Measurements from ENCODE around the gene BMP10.

BMP10 gene

GRCh38 chr2:68917034-68917718 is 46.0 kb upstream of the BMP10 start:
- no peaks in the 10 kb centered on the region for H3F3A ChIP-seq (ENCODE audit: low read depth)
- no peaks in the 10 kb centered on the region for H3K9me3 ChIP-seq (ENCODE audit: insufficient read depth, low read depth, low read length)
- H3K4me1 ChIP-seq (ENCODE audit: insufficient read depth, low read length, poor library complexity, severe bottlenecking) = peaks cover 41% of the 10 kb centered on the region
- H4K20me1 ChIP-seq (ENCODE audit: insufficient read depth, low read length, poor library complexity, severe bottlenecking) = no peaks in the 10 kb centered on the region
- H2AFZ ChIP-seq (ENCODE audit: low read length) = no peak overlapping the region
- no peaks in the 10 kb centered on the region for H3K36me3 ChIP-seq (ENCODE audit: insufficient read depth, low read length)
- H3K4me3 ChIP-seq (ENCODE audit: low read length, poor library complexity, severe bottlenecking) = no peak overlapping the region
- TF ChIP-seq, protein P1, sequence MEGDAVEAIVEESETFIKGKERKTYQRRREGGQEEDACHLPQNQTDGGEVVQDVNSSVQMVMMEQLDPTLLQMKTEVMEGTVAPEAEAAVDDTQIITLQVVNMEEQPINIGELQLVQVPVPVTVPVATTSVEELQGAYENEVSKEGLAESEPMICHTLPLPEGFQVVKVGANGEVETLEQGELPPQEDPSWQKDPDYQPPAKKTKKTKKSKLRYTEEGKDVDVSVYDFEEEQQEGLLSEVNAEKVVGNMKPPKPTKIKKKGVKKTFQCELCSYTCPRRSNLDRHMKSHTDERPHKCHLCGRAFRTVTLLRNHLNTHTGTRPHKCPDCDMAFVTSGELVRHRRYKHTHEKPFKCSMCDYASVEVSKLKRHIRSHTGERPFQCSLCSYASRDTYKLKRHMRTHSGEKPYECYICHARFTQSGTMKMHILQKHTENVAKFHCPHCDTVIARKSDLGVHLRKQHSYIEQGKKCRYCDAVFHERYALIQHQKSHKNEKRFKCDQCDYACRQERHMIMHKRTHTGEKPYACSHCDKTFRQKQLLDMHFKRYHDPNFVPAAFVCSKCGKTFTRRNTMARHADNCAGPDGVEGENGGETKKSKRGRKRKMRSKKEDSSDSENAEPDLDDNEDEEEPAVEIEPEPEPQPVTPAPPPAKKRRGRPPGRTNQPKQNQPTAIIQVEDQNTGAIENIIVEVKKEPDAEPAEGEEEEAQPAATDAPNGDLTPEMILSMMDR (conservative IDR thresholded peaks at IDR 0.05; ENCODE audit: low read length) = no peak
- TF ChIP-seq EZH2phosphoT487 (IDR thresholded peaks at IDR 0.05; ENCODE audit: borderline replicate concordance) = no peak
- H3K79me2 ChIP-seq (ENCODE audit: insufficient read depth, low read length) = no peaks in the 10 kb centered on the region
- H3K27me3 ChIP-seq (ENCODE audit: insufficient read depth, low read length, poor library complexity, severe bottlenecking) = no peaks in the 10 kb centered on the region
- no peak overlapping the region for H3K4me2 ChIP-seq (ENCODE audit: low read depth, low read length, poor library complexity, severe bottlenecking)
- no peak overlapping the region for H3K9ac ChIP-seq (ENCODE audit: low read depth, low read length, poor library complexity, severe bottlenecking)
- no peaks in the 10 kb centered on the region for H3K9me2 ChIP-seq (replicated peaks; ENCODE audit: low read depth, low read length)

DNA sequence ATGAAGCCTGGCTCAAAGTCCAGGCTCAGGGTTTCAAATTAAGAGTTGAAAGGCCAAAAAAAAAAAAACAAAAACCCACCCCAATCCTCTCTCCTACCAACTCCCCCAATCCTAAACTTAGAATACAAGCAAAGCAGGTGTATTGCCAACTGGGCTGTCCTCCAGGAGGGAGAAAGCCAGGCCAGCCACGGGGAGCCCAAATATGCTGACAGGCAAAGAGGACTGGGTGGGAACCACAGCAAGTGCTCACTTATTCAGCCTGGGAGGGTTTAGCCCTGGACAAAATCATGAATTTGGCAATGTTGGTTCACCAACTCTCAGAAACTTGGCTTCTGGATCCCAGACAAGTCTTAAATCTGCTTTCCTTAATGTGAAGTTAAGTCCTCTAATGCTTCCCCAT is 45.0 kb upstream of the BMP10 start:
- H3F3A ChIP-seq (ENCODE audit: low read depth) = no peaks in the 10 kb centered on the region
- no peak overlapping the region for H3K4me2 ChIP-seq (ENCODE audit: low read depth, low read length, poor library complexity, severe bottlenecking)
- no peak overlapping the region for H3K4me3 ChIP-seq (ENCODE audit: low read length, poor library complexity, severe bottlenecking)
- no peak overlapping the region for H3K9ac ChIP-seq (ENCODE audit: low read depth, low read length, poor library complexity, severe bottlenecking)
- H3K79me2 ChIP-seq (ENCODE audit: insufficient read depth, low read length) = no peaks in the 10 kb centered on the region
- no peaks in the 10 kb centered on the region for H3K36me3 ChIP-seq (ENCODE audit: insufficient read depth, low read length)
- no peaks in the 10 kb centered on the region for H3K9me3 ChIP-seq (ENCODE audit: insufficient read depth, low read depth, low read length)
- no peaks in the 10 kb centered on the region for H3K27me3 ChIP-seq (ENCODE audit: insufficient read depth, low read length, poor library complexity, severe bottlenecking)
- peaks cover 49% of the 10 kb centered on the region for H3K4me1 ChIP-seq (ENCODE audit: insufficient read depth, low read length, poor library complexity, severe bottlenecking)
- no peak for TF ChIP-seq EZH2phosphoT487 (IDR thresholded peaks at IDR 0.05; ENCODE audit: borderline replicate concordance)
- TF ChIP-seq, protein P1 (conservative IDR thresholded peaks at IDR 0.05; ENCODE audit: low read length) = no peak
- H4K20me1 ChIP-seq (ENCODE audit: insufficient read depth, low read length, poor library complexity, severe bottlenecking) = no peaks in the 10 kb centered on the region
- no peak overlapping the region for H2AFZ ChIP-seq (ENCODE audit: low read length)
- H3K9me2 ChIP-seq (replicated peaks; ENCODE audit: low read depth, low read length) = no peaks in the 10 kb centered on the region

GRCh38 chr2:68915393-68915792 is 44.2 kb upstream of the BMP10 start:
- Histone ChIP-seq H4K20me1 (ENCODE audit: insufficient read depth, low read length, poor library complexity, severe bottlenecking) (no peaks in the 10 kb centered on the region), H3K79me2 (ENCODE audit: insufficient read depth, low read length) (no peaks in the 10 kb centered on the region), H3K27me3 (ENCODE audit: insufficient read depth, low read length, poor library complexity, severe bottlenecking) (no peaks in the 10 kb centered on the region), H2AFZ (ENCODE audit: low read length) (no peak overlapping the region), H3K4me1 (ENCODE audit: insufficient read depth, low read length, poor library complexity, severe bottlenecking) (peaks cover 57% of the 10 kb centered on the region), H3K9me3 (ENCODE audit: insufficient read depth, low read depth, low read length) (no peaks in the 10 kb centered on the region), H3K4me2 (ENCODE audit: low read depth, low read length, poor library complexity, severe bottlenecking) (peak overlapping the region; percentile 25), H3K9me2 (replicated peaks; ENCODE audit: low read depth, low read length) (no peaks in the 10 kb centered on the region), H3K9ac (ENCODE audit: low read depth, low read length, poor library complexity, severe bottlenecking) (peak overlapping the region; percentile 46), H3K4me3 (ENCODE audit: low read length, poor library complexity, severe bottlenecking) (no peak overlapping the region), H3K36me3 (ENCODE audit: insufficient read depth, low read length) (no peaks in the 10 kb centered on the region), H3F3A (ENCODE audit: low read depth) (no peaks in the 10 kb centered on the region)
- TF ChIP-seq, protein P1 (conservative IDR thresholded peaks at IDR 0.05; ENCODE audit: low read length) = no peak
- TF ChIP-seq EZH2phosphoT487 (IDR thresholded peaks at IDR 0.05; ENCODE audit: borderline replicate concordance) = no peak
